Measurements from ENCODE around the gene MME. TPM values are rescaled to one million over a fixed set of nuclear protein-coding genes. Genes with fewer than 3 reads are reported as not detected.

Gene MME
- polyA plus RNA-seq, 1 experiment, result 61.7 TPM

DNA sequence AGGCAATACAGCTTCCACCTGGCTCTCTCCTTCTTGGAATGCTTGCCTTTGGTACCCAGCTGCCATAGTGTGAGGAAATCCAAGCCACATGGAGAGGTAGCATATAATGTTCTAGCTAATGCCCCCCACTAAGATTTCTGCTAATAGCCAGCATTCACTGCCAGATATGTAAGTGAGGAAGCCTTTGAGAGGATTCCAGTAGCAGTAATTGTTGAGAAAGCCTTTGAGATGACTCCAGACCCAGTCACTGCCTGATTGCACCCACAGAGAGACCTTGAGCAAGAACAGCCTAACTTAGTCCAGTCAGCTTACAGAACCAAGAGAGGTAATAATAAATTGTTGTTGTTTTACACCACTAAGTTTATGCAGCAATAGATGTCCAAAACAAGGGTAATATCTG lies 150.3 kb downstream of the MME start:
- Histone ChIP-seq H3K4me3 (ENCODE audit: low read depth, low read length) (no peak overlapping the region), H3K27ac (ENCODE audit: low read depth, low read length) (no peak overlapping the region), H3K9me3 (ENCODE audit: control insufficient read depth, insufficient read depth, low read length) (no peaks in the 10 kb centered on the region), H3K27me3 (ENCODE audit: control insufficient read depth, insufficient read depth, low read length) (no peaks in the 10 kb centered on the region)
- ChIA-PET POLR2A (no interaction called here), CTCF (interaction anchor here (1.6 kb wide), 1 partner anchor 12 kb away, joined by 3 read pairs; no protein-coding TSS in a partner anchor)
- no peak for DNase-seq (ENCODE audit: low read depth, low spot score)
- TF ChIP-seq, protein P1, sequence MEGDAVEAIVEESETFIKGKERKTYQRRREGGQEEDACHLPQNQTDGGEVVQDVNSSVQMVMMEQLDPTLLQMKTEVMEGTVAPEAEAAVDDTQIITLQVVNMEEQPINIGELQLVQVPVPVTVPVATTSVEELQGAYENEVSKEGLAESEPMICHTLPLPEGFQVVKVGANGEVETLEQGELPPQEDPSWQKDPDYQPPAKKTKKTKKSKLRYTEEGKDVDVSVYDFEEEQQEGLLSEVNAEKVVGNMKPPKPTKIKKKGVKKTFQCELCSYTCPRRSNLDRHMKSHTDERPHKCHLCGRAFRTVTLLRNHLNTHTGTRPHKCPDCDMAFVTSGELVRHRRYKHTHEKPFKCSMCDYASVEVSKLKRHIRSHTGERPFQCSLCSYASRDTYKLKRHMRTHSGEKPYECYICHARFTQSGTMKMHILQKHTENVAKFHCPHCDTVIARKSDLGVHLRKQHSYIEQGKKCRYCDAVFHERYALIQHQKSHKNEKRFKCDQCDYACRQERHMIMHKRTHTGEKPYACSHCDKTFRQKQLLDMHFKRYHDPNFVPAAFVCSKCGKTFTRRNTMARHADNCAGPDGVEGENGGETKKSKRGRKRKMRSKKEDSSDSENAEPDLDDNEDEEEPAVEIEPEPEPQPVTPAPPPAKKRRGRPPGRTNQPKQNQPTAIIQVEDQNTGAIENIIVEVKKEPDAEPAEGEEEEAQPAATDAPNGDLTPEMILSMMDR (IDR thresholded peaks at IDR 0.05; ENCODE audit: low read depth, low read length), result no peak

DNA sequence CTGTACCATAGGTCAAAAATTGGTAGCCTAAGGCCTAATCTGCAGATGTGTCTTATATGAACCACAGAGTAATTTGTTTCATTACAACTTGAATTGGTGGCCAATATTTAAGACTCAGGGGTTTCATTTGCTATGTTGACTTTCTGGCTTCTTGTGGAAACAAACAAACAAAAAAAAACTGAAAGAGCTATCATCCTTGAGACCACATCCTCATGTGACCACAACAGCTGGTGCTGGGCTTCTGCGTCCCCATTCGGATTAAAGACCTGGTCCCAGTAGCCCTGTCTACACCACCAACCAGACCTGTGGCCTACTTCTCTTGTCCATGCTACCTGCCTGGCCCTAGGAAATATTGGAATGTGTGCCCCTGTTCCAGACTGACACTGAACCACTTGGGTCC lies 151.7 kb downstream of the MME start:
- ChIA-PET POLR2A (no interaction called here), CTCF (no interaction called here)
- Histone ChIP-seq H3K9me3 (ENCODE audit: control insufficient read depth, insufficient read depth, low read length) (no peaks in the 10 kb centered on the region), H3K27me3 (ENCODE audit: control insufficient read depth, insufficient read depth, low read length) (no peaks in the 10 kb centered on the region), H3K4me3 (ENCODE audit: low read depth, low read length) (no peak overlapping the region), H3K27ac (ENCODE audit: low read depth, low read length) (no peak overlapping the region)
- TF ChIP-seq, protein P1 (IDR thresholded peaks at IDR 0.05; ENCODE audit: low read depth, low read length), result no peak
- no peak for DNase-seq (ENCODE audit: low read depth, low spot score)

DNA sequence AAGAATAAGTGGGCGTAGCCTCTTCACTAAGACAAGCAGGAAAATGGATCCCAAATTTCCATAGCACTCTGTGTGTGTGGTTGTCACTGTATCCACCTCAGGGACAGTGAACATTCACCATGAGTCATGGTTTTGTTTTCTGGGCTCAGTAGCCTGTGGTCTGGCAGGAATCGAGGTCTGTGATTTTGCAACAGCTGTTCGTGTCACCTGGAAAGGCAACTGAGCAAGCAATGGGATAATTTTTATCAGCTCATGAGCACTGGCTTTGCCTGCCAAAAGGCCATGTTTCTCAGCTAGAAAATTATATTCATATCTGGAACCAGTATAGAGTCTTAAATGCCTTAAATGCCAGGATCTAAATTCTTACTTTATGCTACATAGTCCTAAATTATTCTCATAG lies 152.5 kb downstream of the MME start:
- no peak overlapping the region for H3K27ac ChIP-seq (ENCODE audit: low read depth, low read length)
- H3K4me3 ChIP-seq (ENCODE audit: low read depth, low read length), result no peak overlapping the region
- H3K9me3 ChIP-seq (ENCODE audit: control insufficient read depth, insufficient read depth, low read length), result no peaks in the 10 kb centered on the region
- TF ChIP-seq, protein P1 (IDR thresholded peaks at IDR 0.05; ENCODE audit: low read depth, low read length), result no peak
- ChIA-PET CTCF (no interaction called here), POLR2A (no interaction called here)
- peak; percentile 34 for DNase-seq (ENCODE audit: low read depth, low spot score)
- H3K27me3 ChIP-seq (ENCODE audit: control insufficient read depth, insufficient read depth, low read length), result no peaks in the 10 kb centered on the region

DNA sequence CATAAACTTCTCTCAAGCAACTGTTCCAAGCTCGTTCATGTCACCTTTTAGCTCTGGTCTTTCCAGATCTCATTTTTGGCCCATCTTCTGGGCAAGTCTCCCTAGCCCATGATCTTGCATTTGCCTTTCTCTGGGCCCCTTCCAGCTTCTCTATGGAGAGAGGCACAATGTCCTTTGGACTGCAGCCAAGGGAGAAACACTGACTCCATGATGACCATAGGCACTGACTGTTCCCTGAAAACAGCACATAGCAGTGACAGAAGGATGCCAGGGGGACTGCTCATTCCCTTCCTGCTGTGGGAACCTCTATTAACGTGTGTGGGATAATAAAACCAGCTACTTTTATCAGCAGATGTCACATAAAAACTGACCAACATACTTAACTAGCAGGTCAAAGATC lies 153.1 kb downstream of the MME start:
- H3K27me3 ChIP-seq (ENCODE audit: control insufficient read depth, insufficient read depth, low read length), result no peaks in the 10 kb centered on the region
- CTCF ChIA-PET, result no interaction called here
- DNase-seq (ENCODE audit: low read depth, low spot score), result no peak
- no peak overlapping the region for H3K4me3 ChIP-seq (ENCODE audit: low read depth, low read length)
- no peaks in the 10 kb centered on the region for H3K9me3 ChIP-seq (ENCODE audit: control insufficient read depth, insufficient read depth, low read length)
- H3K27ac ChIP-seq (ENCODE audit: low read depth, low read length), result no peak overlapping the region
- TF ChIP-seq, protein P1 (IDR thresholded peaks at IDR 0.05; ENCODE audit: low read depth, low read length), result no peak
- POLR2A ChIA-PET, result no interaction called here

Other genes starting within 250 kb of the MME start
- gene STRIT1, start 213.4 kb downstream of the MME start, polyA plus RNA-seq (2011; rRNA removed), result not detected in 2 replicates

Data from AG04450 (cell line).